GM23338 (cell line): Measurements from ENCODE around the gene CDHR3. TPM values are rescaled to one million over a fixed set of nuclear protein-coding genes. Genes with fewer than 3 reads are reported as not detected.

Experiments used
- ATAC-seq: fragments of 200-7000 bp; cut with Tn5 transposase; 3 replicates; pipeline ENCODE4 v1.9.1; 2020
- DNase-seq: peaks from one replicate; pipeline ENCODE4 v3.0.0-alpha.2; 2015; ENCODE audit warnings: low spot score
- H2AFZ ChIP-seq: fragments of 200-600 bp; sonication (generic); 2 replicates; pipeline ENCODE4 v1.8.0; 2016; ENCODE audit warnings: antibody characterized with exemption, mild to moderate bottlenecking, moderate library complexity
- H3F3A ChIP-seq: fragments of 200-600 bp; sonication (generic); replicated peaks from 2 replicates; pipeline ENCODE4 v1.8.0; 2017; ENCODE audit warnings: antibody characterized with exemption, mixed run types, low read depth
- H3K27ac ChIP-seq: fragments of 200-600 bp; sonication (generic); 2 replicates; pipeline ENCODE4 v1.6.1; 2016; ENCODE audit warnings: low read depth
- H3K27me3 ChIP-seq: fragments of 200-600 bp; sonication (generic); 2 replicates; pipeline ENCODE4 v1.8.0; 2016; ENCODE audit warnings: mild to moderate bottlenecking, mixed run types, moderate library complexity; ENCODE audit not compliant: insufficient read depth
- H3K36me3 ChIP-seq: fragments of 200-600 bp; sonication (generic); 2 replicates; pipeline ENCODE4 v1.8.0; 2016; ENCODE audit warnings: mild to moderate bottlenecking; ENCODE audit not compliant: insufficient read depth
- H3K4me1 ChIP-seq: fragments of 200-600 bp; sonication (generic); 2 replicates; pipeline ENCODE4 v1.8.0; 2016; ENCODE audit warnings: mild to moderate bottlenecking, moderate library complexity; ENCODE audit not compliant: insufficient read depth
- H3K4me2 ChIP-seq: fragments of 200-600 bp; sonication (generic); 2 replicates; pipeline ENCODE4 v1.7.1; 2017; ENCODE audit warnings: mixed run types
- H3K4me3 ChIP-seq: fragments of 200-600 bp; sonication (generic); 2 replicates; pipeline ENCODE4 v1.6.1; 2016; ENCODE audit warnings: mixed run types
- H3K79me2 ChIP-seq: fragments of 200-600 bp; sonication (generic); replicated peaks from 2 replicates; pipeline ENCODE4 v1.8.0; 2017; ENCODE audit warnings: mild to moderate bottlenecking; ENCODE audit not compliant: insufficient read depth
- H3K9me2 ChIP-seq: fragments of 200-600 bp; sonication (generic); 2 replicates; pipeline ENCODE4 v1.8.0; 2017; ENCODE audit not compliant: insufficient read depth
- H4K20me1 ChIP-seq: fragments of 200-600 bp; sonication (generic); replicated peaks from 2 replicates; pipeline ENCODE4 v1.8.0; 2017; ENCODE audit warnings: mild to moderate bottlenecking; ENCODE audit not compliant: insufficient read depth
- H3K27ac Mint-ChIP-seq: 2 replicates; pipeline ENCODE4 v1.8.0; 2020; ENCODE audit warnings: inconsistent platforms, mild to moderate bottlenecking, moderate library complexity, mixed read lengths
- H3K27me3 Mint-ChIP-seq: 3 replicates; pipeline ENCODE4 v1.8.0; 2022; ENCODE audit warnings: low read depth, mild to moderate bottlenecking, moderate library complexity, mixed read lengths, inconsistent platforms; ENCODE audit not compliant: insufficient read depth, poor library complexity
- H3K36me3 Mint-ChIP-seq: 3 replicates; pipeline ENCODE4 v1.8.0; 2021; ENCODE audit warnings: low read depth, mild to moderate bottlenecking, inconsistent platforms, moderate library complexity, mixed read lengths
- H3K4me1 Mint-ChIP-seq: 3 replicates; pipeline ENCODE4 v1.8.0; 2020; ENCODE audit warnings: mild to moderate bottlenecking, inconsistent platforms, mixed read lengths
- H3K4me3 Mint-ChIP-seq: 3 replicates; pipeline ENCODE4 v1.8.0; 2021; ENCODE audit warnings: moderate library complexity, mild to moderate bottlenecking, inconsistent platforms, mixed read lengths
- H3K9me3 Mint-ChIP-seq: 3 replicates; pipeline ENCODE4 v1.8.0; 2020; ENCODE audit warnings: moderate library complexity, mild to moderate bottlenecking, inconsistent platforms, mixed read lengths
- CREB1 ChIP-seq: fragments of 250-450 bp; sonication (Bioruptor Pico); IDR thresholded peaks from 2 replicates; pipeline ENCODE4 v1.5.0; 2020; ENCODE audit warnings: low read depth, mild to moderate bottlenecking, moderate library complexity
- ETS1 ChIP-seq: IDR thresholded peaks from 2 replicates; pipeline ENCODE4 v1.6.1; 2016; ENCODE audit warnings: antibody characterized with exemption
- EZH2 ChIP-seq: fragments of 200-600 bp; sonication (generic); IDR thresholded peaks from one replicate; pipeline ENCODE4 v1.8.0; 2017; ENCODE audit warnings: antibody characterized with exemption, mild to moderate bottlenecking, low read depth; ENCODE audit not compliant: unreplicated experiment
- EZH2phosphoT487 ChIP-seq: fragments of 200-600 bp; sonication (generic); IDR thresholded peaks from one replicate; pipeline ENCODE4 v1.8.1; 2018; ENCODE audit warnings: antibody characterized with exemption; ENCODE audit not compliant: unreplicated experiment
- JUNB ChIP-seq: IDR thresholded peaks from one replicate; pipeline ENCODE4 v1.6.1; 2016; ENCODE audit warnings: antibody characterized with exemption; ENCODE audit not compliant: unreplicated experiment
- NANOG ChIP-seq: IDR thresholded peaks from 2 replicates; pipeline ENCODE4 v1.6.1; 2016; ENCODE audit warnings: antibody characterized with exemption, borderline replicate concordance
- POLR2AphosphoS5 ChIP-seq: IDR thresholded peaks from 2 replicates; pipeline ENCODE4 v1.6.1; 2016; ENCODE audit warnings: antibody characterized with exemption, low read depth
- STAT1 ChIP-seq: IDR thresholded peaks from one replicate; pipeline ENCODE4 v1.6.1; 2016; ENCODE audit warnings: antibody characterized with exemption; ENCODE audit not compliant: unreplicated experiment
- ZNF114 ChIP-seq: fragments of 250-450 bp; sonication (Bioruptor Pico); IDR thresholded peaks from 2 replicates; pipeline ENCODE4 v1.5.0; 2020; ENCODE audit warnings: mild to moderate bottlenecking, moderate library complexity
- ZNF331 ChIP-seq: fragments of 250-450 bp; sonication (Bioruptor Pico); IDR thresholded peaks from 2 replicates; pipeline ENCODE4 v1.5.0; 2020; ENCODE audit warnings: low read depth, mild to moderate bottlenecking, moderate library complexity
- polyA plus RNA-seq: library from polyadenylated mRNA; unstranded; fragments of >200 nt; fragmentation: Nextera tagmentation; extraction: Ambion mirVana; gene quantifications from 2 replicates; pipeline ENCODE4 v1.2.1, GENCODE V29; 2016
- total RNA-seq: library from RNA; depleted of rRNA; stranded (reverse); fragments of >200 nt; shearing (Covaris generic); gene quantifications from 2 replicates; pipeline ENCODE4 v1.2.3, GENCODE V29; 2014
- TF ChIP-seq, protein P1 (sequence below), 2 experiments: fragments of 200-600 bp in 1 of 2; sonication (generic) in 1 of 2; conservative IDR thresholded peaks; 2 replicates each; pipeline versions ENCODE4 v1.5.1 to v1.6.1; 2016 to 2017; ENCODE audit warnings: antibody characterized with exemption in 2 of 2, low read depth in 2 of 2, mild to moderate bottlenecking in 2 of 2, moderate library complexity in 1 of 2
- TF ChIP-seq, protein P2 (sequence below): IDR thresholded peaks from one replicate; pipeline ENCODE4 v1.6.1; 2018; ENCODE audit warnings: antibody characterized with exemption; ENCODE audit not compliant: unreplicated experiment
- TF ChIP-seq, protein P3 (sequence below): fragments of 250-450 bp; sonication (Bioruptor Pico); IDR thresholded peaks from 2 replicates; pipeline ENCODE4 v1.5.0; 2020; ENCODE audit warnings: mild to moderate bottlenecking, moderate library complexity

The CDHR3 gene
- total and polyA plus RNA-seq, 2 experiments from 2014 or later = 5.1 to 12.2 TPM

DNA sequence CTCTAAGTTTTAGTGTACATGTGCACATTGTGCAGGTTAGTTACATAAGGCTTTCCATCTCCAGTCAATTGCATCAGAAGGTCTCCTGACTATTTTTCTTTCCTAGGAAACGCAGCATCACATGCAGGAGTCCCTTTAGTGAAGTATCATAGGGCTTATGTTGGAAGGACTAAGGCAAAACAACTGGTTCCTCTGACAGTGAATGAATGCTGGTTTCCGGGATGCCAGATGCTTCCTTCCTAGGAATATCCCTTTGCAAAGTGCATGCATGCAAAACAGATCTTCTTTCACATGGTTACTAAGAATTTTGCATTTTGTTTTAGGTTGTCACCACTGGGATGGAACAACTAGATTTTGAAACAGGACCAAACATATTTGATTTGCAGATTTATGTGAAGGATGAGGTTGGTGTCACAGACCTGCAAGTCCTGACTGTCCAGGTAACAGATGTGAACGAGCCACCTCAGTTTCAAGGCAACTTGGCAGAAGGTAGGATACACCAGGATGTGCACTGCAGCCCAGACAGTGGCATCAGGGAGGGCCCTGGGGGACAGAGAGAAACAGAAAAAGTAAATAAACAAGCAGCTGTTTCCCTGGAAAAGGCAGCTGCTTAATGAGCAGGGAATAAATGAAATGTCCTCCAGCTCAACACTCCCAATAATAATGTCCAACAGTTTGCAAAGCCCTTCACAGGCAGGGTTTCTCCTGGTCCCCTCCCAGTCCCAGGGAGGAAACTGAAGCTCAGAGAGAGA, 17.8 kb downstream of the CDHR3 start:
- Mint-ChIP-seq H3K4me1 (peaks cover 46% of the 10 kb centered on the region), H3K27ac (no peak overlapping the region), H3K36me3 (no peaks in the 10 kb centered on the region), H3K27me3 (peaks cover 7% of the 10 kb centered on the region), H3K4me3 (no peak overlapping the region), H3K9me3 (no peaks in the 10 kb centered on the region)
- no peak for TF ChIP-seq CREB1 (CRISPR knock-in tag)
- no peak for TF ChIP-seq EZH2phosphoT487
- no peak for TF ChIP-seq EZH2
- TF ChIP-seq, protein P1, sequence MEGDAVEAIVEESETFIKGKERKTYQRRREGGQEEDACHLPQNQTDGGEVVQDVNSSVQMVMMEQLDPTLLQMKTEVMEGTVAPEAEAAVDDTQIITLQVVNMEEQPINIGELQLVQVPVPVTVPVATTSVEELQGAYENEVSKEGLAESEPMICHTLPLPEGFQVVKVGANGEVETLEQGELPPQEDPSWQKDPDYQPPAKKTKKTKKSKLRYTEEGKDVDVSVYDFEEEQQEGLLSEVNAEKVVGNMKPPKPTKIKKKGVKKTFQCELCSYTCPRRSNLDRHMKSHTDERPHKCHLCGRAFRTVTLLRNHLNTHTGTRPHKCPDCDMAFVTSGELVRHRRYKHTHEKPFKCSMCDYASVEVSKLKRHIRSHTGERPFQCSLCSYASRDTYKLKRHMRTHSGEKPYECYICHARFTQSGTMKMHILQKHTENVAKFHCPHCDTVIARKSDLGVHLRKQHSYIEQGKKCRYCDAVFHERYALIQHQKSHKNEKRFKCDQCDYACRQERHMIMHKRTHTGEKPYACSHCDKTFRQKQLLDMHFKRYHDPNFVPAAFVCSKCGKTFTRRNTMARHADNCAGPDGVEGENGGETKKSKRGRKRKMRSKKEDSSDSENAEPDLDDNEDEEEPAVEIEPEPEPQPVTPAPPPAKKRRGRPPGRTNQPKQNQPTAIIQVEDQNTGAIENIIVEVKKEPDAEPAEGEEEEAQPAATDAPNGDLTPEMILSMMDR (conservative IDR thresholded peaks at IDR 0.05; ENCODE audit: low read depth in 2 of 2) = no peak
- no peak for TF ChIP-seq ZNF114 (CRISPR knock-in tag)
- no peak for TF ChIP-seq STAT1
- TF ChIP-seq, protein P2, sequence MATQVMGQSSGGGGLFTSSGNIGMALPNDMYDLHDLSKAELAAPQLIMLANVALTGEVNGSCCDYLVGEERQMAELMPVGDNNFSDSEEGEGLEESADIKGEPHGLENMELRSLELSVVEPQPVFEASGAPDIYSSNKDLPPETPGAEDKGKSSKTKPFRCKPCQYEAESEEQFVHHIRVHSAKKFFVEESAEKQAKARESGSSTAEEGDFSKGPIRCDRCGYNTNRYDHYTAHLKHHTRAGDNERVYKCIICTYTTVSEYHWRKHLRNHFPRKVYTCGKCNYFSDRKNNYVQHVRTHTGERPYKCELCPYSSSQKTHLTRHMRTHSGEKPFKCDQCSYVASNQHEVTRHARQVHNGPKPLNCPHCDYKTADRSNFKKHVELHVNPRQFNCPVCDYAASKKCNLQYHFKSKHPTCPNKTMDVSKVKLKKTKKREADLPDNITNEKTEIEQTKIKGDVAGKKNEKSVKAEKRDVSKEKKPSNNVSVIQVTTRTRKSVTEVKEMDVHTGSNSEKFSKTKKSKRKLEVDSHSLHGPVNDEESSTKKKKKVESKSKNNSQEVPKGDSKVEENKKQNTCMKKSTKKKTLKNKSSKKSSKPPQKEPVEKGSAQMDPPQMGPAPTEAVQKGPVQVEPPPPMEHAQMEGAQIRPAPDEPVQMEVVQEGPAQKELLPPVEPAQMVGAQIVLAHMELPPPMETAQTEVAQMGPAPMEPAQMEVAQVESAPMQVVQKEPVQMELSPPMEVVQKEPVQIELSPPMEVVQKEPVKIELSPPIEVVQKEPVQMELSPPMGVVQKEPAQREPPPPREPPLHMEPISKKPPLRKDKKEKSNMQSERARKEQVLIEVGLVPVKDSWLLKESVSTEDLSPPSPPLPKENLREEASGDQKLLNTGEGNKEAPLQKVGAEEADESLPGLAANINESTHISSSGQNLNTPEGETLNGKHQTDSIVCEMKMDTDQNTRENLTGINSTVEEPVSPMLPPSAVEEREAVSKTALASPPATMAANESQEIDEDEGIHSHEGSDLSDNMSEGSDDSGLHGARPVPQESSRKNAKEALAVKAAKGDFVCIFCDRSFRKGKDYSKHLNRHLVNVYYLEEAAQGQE = no peak
- TF ChIP-seq ETS1 = no peak
- TF ChIP-seq, protein P3, sequence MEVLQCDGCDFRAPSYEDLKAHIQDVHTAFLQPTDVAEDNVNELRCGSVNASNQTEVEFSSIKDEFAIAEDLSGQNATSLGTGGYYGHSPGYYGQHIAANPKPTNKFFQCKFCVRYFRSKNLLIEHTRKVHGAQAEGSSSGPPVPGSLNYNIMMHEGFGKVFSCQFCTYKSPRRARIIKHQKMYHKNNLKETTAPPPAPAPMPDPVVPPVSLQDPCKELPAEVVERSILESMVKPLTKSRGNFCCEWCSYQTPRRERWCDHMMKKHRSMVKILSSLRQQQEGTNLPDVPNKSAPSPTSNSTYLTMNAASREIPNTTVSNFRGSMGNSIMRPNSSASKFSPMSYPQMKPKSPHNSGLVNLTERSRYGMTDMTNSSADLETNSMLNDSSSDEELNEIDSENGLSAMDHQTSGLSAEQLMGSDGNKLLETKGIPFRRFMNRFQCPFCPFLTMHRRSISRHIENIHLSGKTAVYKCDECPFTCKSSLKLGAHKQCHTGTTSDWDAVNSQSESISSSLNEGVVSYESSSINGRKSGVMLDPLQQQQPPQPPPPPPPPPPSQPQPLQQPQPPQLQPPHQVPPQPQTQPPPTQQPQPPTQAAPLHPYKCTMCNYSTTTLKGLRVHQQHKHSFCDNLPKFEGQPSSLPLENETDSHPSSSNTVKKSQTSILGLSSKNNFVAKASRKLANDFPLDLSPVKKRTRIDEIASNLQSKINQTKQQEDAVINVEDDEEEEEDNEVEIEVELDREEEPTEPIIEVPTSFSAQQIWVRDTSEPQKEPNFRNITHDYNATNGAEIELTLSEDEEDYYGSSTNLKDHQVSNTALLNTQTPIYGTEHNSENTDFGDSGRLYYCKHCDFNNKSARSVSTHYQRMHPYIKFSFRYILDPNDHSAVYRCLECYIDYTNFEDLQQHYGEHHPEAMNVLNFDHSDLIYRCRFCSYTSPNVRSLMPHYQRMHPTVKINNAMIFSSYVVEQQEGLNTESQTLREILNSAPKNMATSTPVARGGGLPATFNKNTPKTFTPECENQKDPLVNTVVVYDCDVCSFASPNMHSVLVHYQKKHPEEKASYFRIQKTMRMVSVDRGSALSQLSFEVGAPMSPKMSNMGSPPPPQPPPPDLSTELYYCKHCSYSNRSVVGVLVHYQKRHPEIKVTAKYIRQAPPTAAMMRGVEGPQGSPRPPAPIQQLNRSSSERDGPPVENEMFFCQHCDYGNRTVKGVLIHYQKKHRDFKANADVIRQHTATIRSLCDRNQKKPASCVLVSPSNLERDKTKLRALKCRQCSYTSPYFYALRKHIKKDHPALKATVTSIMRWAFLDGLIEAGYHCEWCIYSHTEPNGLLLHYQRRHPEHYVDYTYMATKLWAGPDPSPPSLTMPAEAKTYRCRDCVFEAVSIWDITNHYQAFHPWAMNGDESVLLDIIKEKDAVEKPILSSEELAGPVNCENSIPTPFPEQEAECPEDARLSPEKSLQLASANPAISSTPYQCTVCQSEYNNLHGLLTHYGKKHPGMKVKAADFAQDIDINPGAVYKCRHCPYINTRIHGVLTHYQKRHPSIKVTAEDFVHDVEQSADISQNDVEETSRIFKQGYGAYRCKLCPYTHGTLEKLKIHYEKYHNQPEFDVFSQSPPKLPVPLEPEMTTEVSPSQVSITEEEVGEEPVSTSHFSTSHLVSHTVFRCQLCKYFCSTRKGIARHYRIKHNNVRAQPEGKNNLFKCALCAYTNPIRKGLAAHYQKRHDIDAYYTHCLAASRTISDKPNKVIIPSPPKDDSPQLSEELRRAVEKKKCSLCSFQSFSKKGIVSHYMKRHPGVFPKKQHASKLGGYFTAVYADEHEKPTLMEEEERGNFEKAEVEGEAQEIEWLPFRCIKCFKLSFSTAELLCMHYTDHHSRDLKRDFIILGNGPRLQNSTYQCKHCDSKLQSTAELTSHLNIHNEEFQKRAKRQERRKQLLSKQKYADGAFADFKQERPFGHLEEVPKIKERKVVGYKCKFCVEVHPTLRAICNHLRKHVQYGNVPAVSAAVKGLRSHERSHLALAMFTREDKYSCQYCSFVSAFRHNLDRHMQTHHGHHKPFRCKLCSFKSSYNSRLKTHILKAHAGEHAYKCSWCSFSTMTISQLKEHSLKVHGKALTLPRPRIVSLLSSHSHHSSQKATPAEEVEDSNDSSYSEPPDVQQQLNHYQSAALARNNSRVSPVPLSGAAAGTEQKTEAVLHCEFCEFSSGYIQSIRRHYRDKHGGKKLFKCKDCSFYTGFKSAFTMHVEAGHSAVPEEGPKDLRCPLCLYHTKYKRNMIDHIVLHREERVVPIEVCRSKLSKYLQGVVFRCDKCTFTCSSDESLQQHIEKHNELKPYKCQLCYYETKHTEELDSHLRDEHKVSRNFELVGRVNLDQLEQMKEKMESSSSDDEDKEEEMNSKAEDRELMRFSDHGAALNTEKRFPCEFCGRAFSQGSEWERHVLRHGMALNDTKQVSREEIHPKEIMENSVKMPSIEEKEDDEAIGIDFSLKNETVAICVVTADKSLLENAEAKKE = no peak
- TF ChIP-seq NANOG = no peak
- TF ChIP-seq POLR2AphosphoS5 = no peak
- no peak for TF ChIP-seq ZNF331 (CRISPR knock-in tag)
- no peak for TF ChIP-seq JUNB
- H3K36me3 ChIP-seq = no peaks in the 10 kb centered on the region
- no peak overlapping the region for H3K4me3 ChIP-seq
- 0 out of 2 replicates have a peak, but pooled peaks cover 6% of the 10 kb centered on the region for H3F3A ChIP-seq
- no peak for DNase-seq
- H3K27me3 ChIP-seq = no peaks in the 10 kb centered on the region
- ATAC-seq = no peak
- 0 out of 2 replicates have a peak overlapping the region, but pooled peaks have one; percentile 66 for H2AFZ ChIP-seq
- no peaks in the 10 kb centered on the region for H3K79me2 ChIP-seq
- peaks cover 22% of the 10 kb centered on the region for H3K4me1 ChIP-seq
- no peaks in the 10 kb centered on the region for H4K20me1 ChIP-seq
- no peaks in the 10 kb centered on the region for H3K9me2 ChIP-seq
- no peak overlapping the region for H3K27ac ChIP-seq
- H3K4me2 ChIP-seq = 0 out of 2 replicates have a peak overlapping the region, but pooled peaks have one; percentile 25
